G401.6 (cell line): Measurements from ENCODE around the gene TSHZ2.

Source experiments
- FAIRE-seq: peaks from 2 replicates; lab custom pipeline; 2012; peaks lifted over from hg19 to GRCh38; lab: Jason Lieb, UNC

TSHZ2 gene

DNA sequence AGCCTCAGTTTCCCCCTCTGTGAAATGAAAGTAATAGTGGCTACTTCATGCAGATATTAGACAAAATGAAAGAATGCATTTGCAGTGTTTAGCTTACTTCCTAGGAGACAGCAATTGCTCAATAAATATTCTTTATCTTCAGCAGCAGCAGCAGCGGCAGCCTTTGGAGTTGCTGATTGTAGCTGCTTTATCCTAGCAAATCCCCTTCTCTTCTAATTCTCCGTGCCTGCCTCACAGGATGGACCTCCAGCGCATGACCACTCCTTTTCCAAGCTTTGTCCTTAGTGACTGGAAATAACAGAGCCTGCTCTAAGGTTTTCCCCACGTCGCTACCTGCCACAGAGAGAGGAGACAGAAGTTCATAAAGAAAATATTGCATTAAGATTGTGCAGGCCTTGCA is 279.8 kb downstream of the TSHZ2 start:
- no peak for FAIRE-seq

DNA sequence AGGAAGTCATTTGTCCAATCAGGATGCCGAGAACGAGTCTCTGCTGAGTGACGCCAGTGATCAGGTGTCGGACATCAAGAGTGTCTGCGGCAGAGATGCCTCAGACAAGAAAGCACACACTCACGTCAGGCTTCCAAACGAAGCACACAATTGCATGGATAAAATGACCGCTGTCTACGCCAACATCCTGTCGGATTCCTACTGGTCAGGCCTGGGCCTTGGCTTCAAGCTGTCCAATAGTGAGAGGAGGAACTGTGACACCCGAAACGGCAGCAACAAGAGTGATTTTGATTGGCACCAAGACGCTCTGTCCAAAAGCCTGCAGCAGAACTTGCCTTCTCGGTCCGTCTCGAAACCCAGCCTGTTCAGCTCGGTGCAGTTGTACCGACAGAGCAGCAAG is 281.5 kb downstream of the TSHZ2 start:
- no peak for FAIRE-seq

DNA sequence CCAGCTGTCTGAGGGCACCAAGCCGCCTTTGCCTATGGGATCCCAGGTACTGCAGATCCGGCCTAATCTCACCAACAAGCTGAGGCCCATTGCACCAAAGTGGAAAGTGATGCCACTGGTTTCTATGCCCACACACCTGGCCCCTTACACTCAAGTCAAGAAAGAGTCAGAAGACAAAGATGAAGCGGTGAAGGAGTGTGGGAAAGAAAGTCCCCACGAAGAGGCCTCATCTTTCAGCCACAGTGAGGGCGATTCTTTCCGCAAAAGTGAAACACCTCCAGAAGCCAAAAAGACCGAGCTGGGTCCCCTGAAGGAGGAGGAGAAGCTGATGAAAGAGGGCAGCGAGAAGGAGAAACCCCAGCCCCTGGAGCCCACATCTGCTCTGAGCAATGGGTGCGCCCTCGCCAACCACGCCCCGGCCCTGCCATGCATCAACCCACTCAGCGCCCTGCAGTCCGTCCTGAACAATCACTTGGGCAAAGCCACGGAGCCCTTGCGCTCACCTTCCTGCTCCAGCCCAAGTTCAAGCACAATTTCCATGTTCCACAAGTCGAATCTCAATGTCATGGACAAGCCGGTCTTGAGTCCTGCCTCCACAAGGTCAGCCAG is 283.0 kb downstream of the TSHZ2 start:
- no peak for FAIRE-seq

DNA sequence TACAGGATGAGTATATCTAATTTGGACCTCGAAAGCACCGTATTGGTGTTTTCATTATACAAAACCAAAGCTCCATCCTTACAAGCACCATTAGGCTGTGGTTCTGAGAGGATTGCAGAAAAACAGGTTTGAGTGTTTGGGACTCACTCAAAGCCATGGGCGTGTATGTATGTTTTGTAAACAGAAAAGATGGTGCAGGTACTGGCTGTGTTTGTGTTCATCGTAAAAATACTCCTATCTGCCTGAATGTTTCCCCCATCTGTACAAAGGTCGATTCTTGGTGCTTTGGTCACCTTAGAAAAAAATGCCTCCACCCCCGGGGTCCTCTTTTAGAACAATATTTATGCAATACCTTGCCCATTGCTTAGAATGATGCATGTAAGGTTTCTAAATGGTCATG is 286.6 kb downstream of the TSHZ2 start:
- no peak for FAIRE-seq

DNA sequence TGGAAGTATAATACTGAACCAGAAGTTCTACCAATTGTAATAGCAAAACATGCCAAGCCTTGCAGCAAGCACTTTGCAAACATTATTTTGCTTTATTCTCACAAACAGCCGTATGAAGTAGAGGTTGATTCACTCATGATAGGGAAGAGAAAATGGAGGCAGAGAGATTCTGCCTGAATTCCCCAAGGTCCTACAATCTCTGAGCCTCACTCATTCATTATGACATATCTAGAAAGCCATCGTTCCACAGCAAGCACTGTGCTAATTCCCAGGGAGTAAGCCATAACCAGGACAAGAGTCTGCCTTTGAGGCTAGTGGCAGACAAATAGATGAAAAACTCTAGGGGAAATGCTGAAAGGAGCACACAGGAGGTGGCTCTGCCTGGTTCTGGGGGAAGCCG is 288.0 kb downstream of the TSHZ2 start:
- no peak for FAIRE-seq

DNA sequence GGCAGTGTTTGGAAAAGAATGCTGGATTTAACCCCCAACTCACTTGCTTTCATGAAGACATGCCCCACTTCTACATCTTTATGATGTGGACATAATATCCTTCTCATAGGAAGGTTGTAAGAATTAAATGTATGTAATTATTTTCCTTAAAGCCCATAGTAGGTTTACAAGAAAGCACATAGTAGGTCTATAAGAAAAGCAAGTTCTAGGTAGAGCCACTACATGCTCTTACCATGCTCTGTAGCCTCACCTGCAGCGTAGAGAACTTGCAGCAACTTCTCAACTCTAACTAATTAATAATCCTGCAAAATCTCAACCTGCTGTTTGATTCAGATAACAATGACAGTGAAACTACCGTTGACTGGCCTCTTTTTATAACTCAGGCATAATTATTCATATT is 288.4 kb downstream of the TSHZ2 start:
- FAIRE-seq: no peak

DNA sequence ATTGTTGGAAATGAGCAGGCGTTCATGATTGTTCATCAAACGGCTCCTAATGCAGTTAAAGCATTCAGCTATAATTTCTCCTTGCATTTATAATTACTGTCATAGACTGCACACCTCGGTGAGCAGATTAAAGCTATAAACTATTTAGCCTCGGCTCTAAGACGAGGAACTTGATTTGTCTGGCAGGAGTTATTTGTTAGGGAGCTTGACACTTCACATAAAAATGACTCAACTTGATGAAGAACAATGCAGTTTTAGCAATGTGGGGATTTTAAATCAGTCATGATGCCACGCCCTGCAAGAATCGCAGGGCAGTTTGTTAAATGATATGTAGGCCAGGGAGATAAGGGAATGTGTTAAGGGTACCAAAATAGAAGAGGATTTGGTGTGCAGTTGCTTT is 290.2 kb downstream of the TSHZ2 start:
- no peak for FAIRE-seq

DNA sequence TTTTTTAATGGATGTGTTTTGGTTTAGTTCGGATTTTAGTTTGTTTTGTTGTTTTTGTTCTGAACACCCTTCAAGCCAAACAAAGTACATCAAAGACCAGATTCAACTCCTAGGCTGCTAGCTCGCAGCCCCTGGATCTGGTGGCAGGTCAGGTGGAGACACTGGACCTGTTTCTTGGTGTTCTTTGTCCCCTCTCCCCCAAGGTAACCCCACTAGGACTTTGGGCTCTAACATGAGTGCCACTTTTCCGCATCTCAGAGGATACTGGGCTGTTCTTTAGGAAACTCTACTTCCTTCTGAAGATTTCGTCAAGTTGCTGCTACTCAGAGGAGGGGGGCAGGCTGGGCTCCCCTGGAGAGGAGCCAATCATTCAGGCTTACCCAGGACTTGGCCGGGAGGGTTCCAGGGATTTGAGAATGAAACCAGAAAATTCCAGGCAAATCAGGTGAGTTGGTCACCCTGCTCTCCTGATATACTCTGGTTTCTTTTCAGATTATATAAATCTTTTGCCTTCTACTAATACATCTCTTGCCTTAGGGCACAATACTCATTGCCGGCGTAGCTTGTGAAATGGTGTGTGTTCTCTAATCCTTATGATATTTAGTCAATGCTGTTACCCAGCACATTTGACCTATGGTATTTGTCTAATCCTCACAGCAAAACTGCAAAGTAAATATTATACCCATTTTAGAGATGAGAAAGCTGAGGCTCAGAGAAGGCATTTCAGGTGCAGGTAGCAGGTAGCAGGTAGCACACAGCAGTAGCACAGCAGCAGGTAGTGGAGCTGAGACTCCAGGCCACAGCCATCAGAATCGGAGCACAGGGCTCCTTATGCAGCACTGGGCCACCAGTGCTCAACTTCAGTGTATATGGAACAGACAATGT is 291.6 kb downstream of the TSHZ2 start:
- FAIRE-seq: no peak

DNA sequence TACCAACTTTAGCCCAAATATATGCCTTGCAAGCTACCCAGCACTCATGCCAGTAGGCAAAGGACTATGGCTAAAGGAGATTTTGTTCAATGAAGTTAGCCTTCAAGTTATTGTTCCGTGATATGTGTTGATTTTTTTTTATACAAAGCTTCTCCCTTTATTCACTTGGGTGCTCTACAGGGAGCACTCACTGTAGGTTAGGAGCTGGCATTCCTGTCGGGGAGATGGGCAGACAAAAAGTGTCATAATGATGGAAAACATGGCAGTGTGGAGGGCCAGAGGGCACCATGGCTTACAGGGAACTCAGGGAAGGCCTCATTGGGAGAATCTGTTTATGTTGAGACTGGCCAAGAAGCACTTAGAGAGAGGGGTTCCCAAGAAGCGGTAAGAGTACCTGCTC is 292.4 kb downstream of the TSHZ2 start:
- FAIRE-seq: no peak

DNA sequence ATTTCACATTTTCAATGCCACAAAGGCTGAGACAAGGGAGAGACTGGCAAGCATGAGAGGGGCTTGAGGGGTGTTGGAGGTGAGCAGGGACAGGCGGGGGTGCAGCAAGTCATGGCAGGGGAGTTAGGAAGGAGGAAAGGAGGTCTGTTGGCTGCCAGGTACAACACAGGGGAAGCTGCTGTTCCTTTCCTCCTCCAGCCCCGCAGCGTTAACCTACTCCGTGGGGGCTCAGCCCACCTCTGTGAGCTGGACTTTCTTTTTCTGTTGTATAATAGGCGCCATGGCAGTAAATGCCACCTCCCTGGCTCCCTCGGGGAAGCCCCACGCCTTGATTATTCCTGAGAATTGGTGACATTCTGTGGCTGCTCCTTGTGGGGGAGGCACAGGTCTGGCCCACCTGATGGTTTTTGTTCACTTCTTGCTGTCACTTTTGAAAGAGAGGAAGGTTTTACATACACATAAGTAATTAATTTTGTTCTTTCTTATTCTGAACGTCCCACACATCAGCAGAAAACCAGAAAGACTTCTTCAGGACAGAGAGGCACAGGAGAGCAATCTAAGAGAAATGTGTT is 293.2 kb downstream of the TSHZ2 start:
- FAIRE-seq: no peak

DNA sequence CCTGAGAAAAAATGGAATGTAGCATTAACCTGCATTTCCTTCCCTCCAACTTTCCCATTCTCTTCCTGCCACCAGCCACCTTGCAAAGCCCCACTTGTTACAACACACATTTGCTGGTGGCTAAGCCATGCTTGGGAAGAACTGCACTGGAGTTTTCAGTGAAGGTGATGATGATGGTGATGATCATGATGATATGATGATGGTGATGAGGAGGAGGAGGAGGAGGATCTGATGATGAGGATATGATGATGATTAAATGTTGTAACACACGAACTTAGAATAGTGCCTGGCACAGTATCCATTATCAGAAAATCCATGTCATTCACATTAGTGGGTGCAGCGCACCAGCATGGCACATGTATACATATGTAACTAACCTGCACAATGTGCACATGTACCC is 297.2 kb downstream of the TSHZ2 start:
- FAIRE-seq: no peak

DNA sequence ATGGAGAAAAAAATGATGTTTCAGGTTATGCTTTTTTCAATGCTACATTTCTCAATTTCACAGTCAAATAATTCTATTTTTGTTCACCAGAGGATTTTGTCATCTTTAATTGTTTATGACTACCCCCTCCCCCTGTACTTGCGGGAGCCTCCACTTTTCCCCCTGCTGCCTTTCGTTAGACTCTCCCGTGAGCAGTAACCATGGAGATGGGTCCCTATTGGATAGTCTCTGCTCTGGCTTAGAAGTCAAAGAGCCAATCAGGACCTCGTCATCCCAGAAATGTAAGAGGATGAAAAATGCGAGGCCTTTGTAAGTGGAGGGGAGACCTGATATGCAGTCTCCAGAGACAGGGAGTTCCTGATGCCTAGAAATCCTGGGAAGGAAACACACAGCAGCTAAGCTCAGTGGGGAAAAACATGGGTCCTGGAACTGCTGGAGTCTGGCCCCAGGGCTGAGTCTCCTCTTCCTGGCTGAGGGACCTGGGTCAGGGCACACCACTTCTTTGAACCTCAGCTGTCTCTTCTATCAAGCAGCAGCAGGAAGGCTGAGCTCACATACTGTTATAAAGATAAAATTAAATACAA is 298.7 kb downstream of the TSHZ2 start:
- no peak for FAIRE-seq

DNA sequence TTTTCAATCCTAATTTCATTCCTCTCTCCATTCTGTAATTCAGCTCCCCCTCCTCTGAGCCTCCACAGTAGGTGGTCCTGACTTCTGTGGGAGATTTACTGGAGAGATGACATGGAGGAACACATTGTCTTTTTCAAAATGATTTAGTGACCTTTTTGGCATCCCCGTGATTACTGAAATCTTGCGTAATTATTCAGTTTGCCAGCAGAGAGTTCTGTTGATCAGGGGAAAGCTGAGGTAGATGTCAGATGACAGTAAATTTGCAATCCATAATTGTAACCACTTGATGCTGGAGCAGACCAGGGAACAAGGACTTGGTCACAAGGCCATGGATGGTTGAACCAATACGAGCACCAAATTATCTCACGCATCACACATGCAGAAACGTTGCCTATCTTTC is 302.2 kb downstream of the TSHZ2 start:
- no peak for FAIRE-seq

DNA sequence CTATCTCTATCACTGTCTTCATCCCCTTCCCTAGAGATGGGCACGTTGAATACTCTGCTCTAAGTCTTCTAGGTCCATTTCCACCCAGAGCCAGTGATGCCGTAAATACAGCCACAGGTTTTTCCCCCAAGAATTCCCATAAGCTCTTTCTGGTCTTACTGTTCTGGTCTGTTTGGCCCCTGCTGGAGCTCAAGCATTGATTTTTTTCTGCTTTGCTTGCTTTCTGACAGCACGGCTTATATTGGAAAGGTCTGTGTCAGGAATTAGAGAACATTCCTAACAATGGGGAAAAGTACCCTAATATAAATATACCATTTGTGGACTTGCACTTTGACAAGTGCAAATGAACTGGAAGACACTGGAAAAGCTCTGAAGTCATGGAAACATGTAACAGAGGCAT is 302.6 kb downstream of the TSHZ2 start:
- no peak for FAIRE-seq

DNA sequence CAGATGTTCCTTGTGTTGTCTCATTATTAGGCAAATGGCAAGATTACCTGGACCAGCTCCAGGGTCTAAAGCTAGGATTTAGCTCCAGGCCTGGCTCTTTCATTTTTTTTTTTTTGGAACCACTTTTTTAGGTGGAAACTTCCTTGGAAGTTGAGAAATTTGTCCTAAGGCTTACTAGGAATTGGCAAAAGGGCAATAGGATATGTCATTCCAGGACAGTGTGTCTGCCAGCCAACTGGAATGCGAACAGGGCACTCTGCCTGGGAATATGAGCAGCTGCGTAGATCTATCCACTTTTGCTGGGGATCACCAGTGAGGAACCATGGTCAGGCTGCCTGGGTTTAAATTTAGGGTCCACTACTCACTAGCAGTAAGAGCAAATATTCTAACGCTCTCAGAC is 304.0 kb downstream of the TSHZ2 start:
- FAIRE-seq: no peak

DNA sequence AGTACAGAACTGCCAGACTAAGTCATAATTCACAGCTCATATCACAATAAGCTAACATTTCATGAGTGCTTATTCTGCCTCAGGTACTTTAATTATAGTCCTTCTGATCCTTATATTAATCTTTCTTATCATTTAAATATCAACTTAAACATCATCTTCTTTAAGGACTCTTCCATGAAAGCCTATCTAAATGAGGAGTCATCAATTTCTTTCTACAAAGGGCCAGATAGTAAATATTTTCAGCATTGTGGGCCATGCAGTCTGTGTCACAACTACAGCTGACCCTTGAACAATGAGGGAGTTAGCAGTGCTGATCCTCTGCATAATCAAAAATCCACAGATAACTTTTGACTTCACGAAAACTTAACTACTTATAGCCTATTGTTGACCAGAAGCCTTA is 306.4 kb downstream of the TSHZ2 start:
- no peak for FAIRE-seq

DNA sequence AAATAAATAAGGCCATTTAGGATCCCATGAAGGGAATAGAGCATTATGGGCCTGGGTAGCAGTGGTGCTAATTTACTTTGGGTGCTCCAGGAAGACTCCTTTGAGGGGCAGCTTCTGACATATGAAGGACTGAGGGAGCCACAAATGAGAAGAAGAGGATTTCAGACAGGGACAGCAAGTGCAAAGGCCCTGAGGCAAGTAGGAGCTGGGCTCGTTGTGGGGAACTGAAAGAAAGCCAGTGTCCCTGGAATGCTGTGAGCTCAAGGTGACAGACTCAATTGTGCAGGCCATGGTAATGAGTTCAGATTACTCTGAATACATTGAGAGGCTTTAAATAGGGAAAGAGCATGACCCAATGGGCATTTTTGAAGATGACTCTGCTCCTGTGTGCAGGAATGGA is 307.6 kb downstream of the TSHZ2 start:
- FAIRE-seq: no peak

DNA sequence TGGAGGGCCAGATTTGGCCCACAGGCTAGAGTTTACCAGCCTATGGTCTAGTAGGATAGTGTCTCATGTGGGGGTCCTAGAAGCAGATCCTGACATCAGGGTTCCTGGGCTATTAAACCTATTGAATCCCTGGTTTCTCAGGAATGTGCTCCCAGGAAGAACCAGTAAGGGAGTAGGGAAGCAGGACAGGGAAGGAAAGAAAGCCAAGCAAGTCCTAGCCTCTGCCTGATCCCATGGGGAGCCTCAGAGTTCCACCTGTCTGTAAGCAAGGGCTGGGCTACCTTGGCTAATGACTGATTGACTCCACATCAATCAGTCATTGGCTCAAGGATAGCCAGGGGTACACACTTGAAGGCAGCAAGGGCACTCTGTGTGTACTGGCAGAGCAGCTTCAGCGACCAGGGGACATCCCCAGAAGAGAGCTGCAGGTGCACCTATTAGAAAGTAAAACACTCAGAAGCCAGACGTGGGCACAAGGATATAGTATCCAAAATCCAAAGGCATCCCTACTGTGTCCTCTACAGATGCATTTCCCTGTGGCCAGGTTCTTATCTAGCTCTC is 309.5 kb downstream of the TSHZ2 start:
- no peak for FAIRE-seq

DNA sequence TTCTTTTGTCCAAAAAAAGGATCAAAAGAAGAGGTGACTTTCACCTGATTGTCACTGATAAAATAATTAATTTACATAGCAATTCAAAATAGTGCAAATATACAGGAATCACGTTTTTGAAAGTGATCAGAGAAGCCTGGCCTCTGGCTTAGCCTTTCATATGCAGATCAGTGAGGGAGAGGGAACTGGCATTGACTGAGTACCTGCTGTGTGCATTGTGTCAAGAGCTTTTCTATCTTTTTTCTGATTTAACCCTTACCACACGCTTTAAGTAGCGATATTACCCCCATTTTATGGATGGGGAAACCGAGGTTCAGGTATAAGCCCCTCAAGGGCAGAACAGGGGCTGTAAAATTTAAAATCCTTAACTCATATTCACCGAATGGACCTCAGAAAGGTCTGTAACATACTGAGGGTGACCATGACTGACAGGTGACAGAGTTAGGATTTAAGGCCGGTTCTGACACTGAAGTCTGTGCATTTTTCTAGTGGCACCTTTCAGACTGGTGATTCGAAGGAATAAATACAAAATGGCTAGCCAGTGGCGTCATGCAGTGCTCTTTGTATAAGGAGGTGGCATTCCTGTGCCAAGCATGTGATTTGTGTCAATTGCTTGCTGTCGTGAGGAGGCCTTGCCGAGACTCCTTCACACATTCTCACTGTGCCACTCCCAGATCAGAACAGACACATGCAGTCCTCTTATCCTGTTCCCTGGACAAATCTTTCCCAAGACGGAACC is 310.2 kb downstream of the TSHZ2 start:
- no peak for FAIRE-seq

DNA sequence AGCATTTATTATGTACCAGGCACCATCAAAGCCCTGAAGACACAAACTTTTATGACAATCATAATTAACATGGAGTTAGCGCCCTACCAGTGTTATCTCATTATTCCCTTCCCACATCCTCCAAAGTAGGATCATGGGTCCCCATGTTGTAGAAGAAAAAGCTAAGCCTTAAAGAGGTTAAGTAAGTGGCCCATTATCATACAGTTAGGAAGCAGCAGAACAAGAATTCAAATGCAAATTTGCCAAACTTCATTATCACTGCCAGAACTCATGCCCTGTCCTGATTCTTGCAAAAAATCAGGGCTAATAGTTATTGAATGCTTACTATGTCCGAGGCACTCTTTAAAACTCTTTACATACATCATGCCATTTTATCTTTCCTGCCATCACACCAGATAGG is 310.9 kb downstream of the TSHZ2 start:
- no peak for FAIRE-seq

DNA sequence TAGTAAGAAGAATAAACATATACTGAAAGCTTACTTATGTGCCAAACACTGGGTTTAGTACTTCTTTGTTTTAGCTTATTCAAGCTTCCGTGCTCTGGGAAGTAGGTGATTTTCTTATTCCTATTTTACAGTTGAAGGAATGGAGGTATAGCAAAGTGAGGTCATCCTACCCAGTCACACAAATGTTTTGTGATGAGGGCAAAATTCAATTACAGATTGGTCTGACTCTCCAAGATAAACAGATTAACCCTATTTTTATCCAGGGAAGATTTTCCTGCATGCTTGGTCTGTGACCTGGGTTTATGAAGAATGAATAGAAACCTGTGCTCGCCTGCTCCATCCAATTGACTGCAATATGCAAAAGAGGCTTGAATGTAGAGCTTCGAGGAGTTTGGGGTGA is 311.4 kb downstream of the TSHZ2 start:
- FAIRE-seq: no peak

DNA sequence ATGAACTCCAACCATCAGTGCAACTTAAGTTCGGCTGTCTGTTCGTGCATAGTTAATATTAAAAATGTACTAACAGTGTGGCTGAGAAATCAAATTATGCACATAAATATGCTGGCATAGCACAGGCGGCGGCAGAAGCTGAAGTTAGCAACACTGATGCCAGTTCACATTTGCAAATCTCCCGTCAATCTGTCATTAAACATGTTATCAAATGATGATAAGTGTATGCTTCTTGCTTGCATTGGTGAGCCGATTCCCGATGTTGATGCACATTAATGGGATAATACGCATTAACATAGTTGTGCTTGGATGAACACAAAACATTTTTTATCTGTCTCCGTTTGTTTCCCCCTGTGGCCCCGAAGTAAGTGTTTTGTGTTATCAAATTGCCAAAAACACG is 312.1 kb downstream of the TSHZ2 start:
- no peak for FAIRE-seq
